NT2/D1 (cell line): ENCODE data around the gene LSP1.

ENCODE experiments used
- SUZ12 ChIP-seq: IDR thresholded peaks from 2 replicates; pipeline ENCODE4 v1.6.1; 2011; ENCODE audit not compliant: insufficient read length, insufficient read depth; ENCODE audit errors: extremely low read depth
- YY1 ChIP-seq: IDR thresholded peaks from 2 replicates; pipeline ENCODE4 v1.6.1; 2011; ENCODE audit not compliant: insufficient read length, insufficient read depth
- ZNF274 ChIP-seq: IDR thresholded peaks from 2 replicates; pipeline ENCODE4 v1.6.1; 2011; ENCODE audit warnings: mild to moderate bottlenecking, low read depth, low read length

DNA sequence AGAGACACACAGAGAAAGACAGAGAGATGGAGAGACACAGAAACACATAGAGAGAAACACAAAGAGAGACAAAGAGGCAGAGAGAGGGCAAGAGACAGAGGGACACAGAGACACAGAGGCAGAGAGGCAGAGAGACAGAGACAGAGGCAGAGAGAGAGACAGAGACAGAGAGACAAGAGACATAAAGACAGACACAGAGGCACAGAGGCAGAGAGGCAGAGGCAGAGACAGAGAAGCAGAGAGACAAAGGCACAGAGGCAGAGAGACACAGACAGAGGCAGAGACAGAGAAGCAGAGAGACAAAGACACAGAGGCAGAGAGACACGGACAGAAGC lies 7.8 kb upstream of the LSP1 start:
- TF ChIP-seq YY1: no peak
- no peak for TF ChIP-seq SUZ12
- no peak for TF ChIP-seq ZNF274
